H1 (cell line): ENCODE measurements around the gene DIDO1. TPM values are rescaled to one million over a fixed set of nuclear protein-coding genes. Genes with fewer than 3 reads are reported as not detected.

Experiments
- CTCF ChIA-PET: fragments of 300-600 bp; sonication (Branson Sonifier 250); formaldehyde crosslinking; loops from one replicate; lab custom pipeline; 2021; ENCODE audit not compliant: partially characterized antibody; lab: Charles Lee
- POLR2A ChIA-PET: fragments of 300-600 bp; sonication (Branson Sonifier 250); formaldehyde crosslinking; loops from one replicate; lab custom pipeline; 2021; ENCODE audit warnings: inconsistent platforms; ENCODE audit not compliant: partially characterized antibody; lab: Charles Lee
- DNase-seq, 2 experiments: peaks; one replicate each; pipeline versions ENCODE4 v3.0.0 to v3.0.0-alpha.2; 2010 to 2022; ENCODE audit warnings: low spot score in 2 of 2, low read depth in 1 of 2, mixed read lengths in 1 of 2
- FAIRE-seq: peaks from 2 replicates; lab custom pipeline; 2011; peaks lifted over from hg19 to GRCh38; lab: Jason Lieb, UNC
- H2AFZ ChIP-seq: 2 replicates; pipeline ENCODE4 v1.8.1; 2012; ENCODE audit warnings: low read length, inconsistent platforms
- H2AK5ac ChIP-seq: 2 replicates; pipeline ENCODE4 v1.6.1; 2013; ENCODE audit warnings: low read depth, low read length
- H2BK120ac ChIP-seq: replicated peaks from 2 replicates; pipeline ENCODE3; 2013; ENCODE audit warnings: low read depth, low read length, inconsistent platforms
- H2BK12ac ChIP-seq: 2 replicates; pipeline ENCODE4 v1.6.1; 2013; ENCODE audit warnings: low read depth, low read length
- H2BK15ac ChIP-seq: 2 replicates; pipeline ENCODE4 v1.6.1; 2013; ENCODE audit warnings: low read length
- H2BK20ac ChIP-seq: 2 replicates; pipeline ENCODE4 v1.6.1; 2013; ENCODE audit warnings: low read length
- H2BK5ac ChIP-seq: 2 replicates; pipeline ENCODE4 v1.6.1; 2013; ENCODE audit warnings: low read depth, low read length
- H3K14ac ChIP-seq: 2 replicates; pipeline ENCODE4 v1.6.1; 2013; ENCODE audit warnings: inconsistent platforms; ENCODE audit not compliant: insufficient read length
- H3K18ac ChIP-seq: 2 replicates; pipeline ENCODE4 v1.6.1; 2013; ENCODE audit warnings: low read length; ENCODE audit errors: extremely low read depth
- H3K23ac ChIP-seq: 2 replicates; pipeline ENCODE4 v1.6.1; 2013; ENCODE audit warnings: inconsistent platforms; ENCODE audit not compliant: insufficient read length
- H3K23me2 ChIP-seq: 2 replicates; pipeline ENCODE4 v1.6.1; 2013; ENCODE audit warnings: low read depth, low read length
- H3K27ac ChIP-seq: 2 replicates; pipeline ENCODE4 v1.6.1; 2011; ENCODE audit warnings: low read depth, low read length, inconsistent platforms
- H3K27me3 ChIP-seq, 4 experiments: replicated peaks in 1 of 4; 1 replicate in 1 of 4; 2 replicates in 3 of 4; pipeline versions ENCODE4 v1.6.1 to v1.8.1; 2011 to 2013; ENCODE audit warnings: low read length in 3 of 4, mild to moderate bottlenecking in 3 of 4, inconsistent platforms in 2 of 4, mixed read lengths in 2 of 4, moderate library complexity in 1 of 4; ENCODE audit not compliant: control insufficient read depth in 3 of 4, insufficient read depth in 3 of 4; ENCODE audit errors: extremely low read depth in 1 of 4
- H3K36me3 ChIP-seq, 4 experiments: 2 replicates each; pipeline versions ENCODE4 v1.6.1 to v1.8.1; 2011 to 2013; ENCODE audit warnings: mild to moderate bottlenecking in 4 of 4, low read length in 3 of 4, moderate library complexity in 2 of 4, control low read depth in 1 of 4, inconsistent platforms in 1 of 4; ENCODE audit not compliant: insufficient read depth in 4 of 4, control insufficient read depth in 2 of 4
- H3K4ac ChIP-seq: replicated peaks from 2 replicates; pipeline ENCODE3; 2013; ENCODE audit warnings: low read length, low read depth, mixed read lengths, inconsistent platforms; ENCODE audit not compliant: insufficient read length
- H3K4me1 ChIP-seq, 4 experiments: replicated peaks in 1 of 4; 1 replicate in 1 of 4; 2 replicates in 3 of 4; pipeline versions ENCODE4 v1.6.1 to v1.8.1; 2011 to 2013; ENCODE audit warnings: low read length in 3 of 4, inconsistent platforms in 2 of 4, mixed read lengths in 1 of 4; ENCODE audit not compliant: insufficient read depth in 4 of 4, control insufficient read depth in 3 of 4
- H3K4me2 ChIP-seq, 2 experiments: 2 replicates each; pipeline versions ENCODE4 v1.6.1 to v1.8.1; 2011 to 2013; ENCODE audit warnings: low read depth in 2 of 2, low read length in 2 of 2, control low read depth in 1 of 2, inconsistent platforms in 1 of 2, mild to moderate bottlenecking in 1 of 2; ENCODE audit not compliant: insufficient read depth in 1 of 2
- H3K4me3 ChIP-seq, 4 experiments: fragments of 200-600, 300-600 bp in 1 of 4; sonication (generic), shearing (Covaris generic), sonication (Bioruptor Twin) in 1 of 4; 2 replicates each; pipeline versions ENCODE4 v1.5.1 to v1.8.1; 2011 to 2016; ENCODE audit warnings: low read length in 4 of 4, low read depth in 3 of 4, control low read depth in 2 of 4, inconsistent platforms in 2 of 4, mild to moderate bottlenecking in 2 of 4, mixed read lengths in 1 of 4, moderate library complexity in 1 of 4; ENCODE audit not compliant: insufficient read depth in 2 of 4; ENCODE audit errors: extremely low read depth in 1 of 4
- H3K56ac ChIP-seq: replicated peaks from 2 replicates; pipeline ENCODE3; 2013; ENCODE audit warnings: low read depth, mild to moderate bottlenecking, mixed read lengths, low read length, inconsistent platforms; ENCODE audit not compliant: insufficient read length
- H3K79me1 ChIP-seq: 2 replicates; pipeline ENCODE4 v1.6.1; 2013; ENCODE audit warnings: low read depth, low read length, control low read depth
- H3K79me2 ChIP-seq, 2 experiments: 2 replicates each; pipeline versions ENCODE4 v1.6.1 to v1.8.1; 2012 to 2013; ENCODE audit warnings: low read length in 2 of 2, mild to moderate bottlenecking in 2 of 2, inconsistent platforms in 1 of 2; ENCODE audit not compliant: insufficient read depth in 2 of 2, control insufficient read depth in 1 of 2
- H3K9ac ChIP-seq, 4 experiments: replicated peaks in 1 of 4; 1 replicate in 1 of 4; 2 replicates in 3 of 4; pipeline versions ENCODE4 v1.6.1 to v1.8.1; 2011 to 2013; ENCODE audit warnings: low read depth in 3 of 4, low read length in 3 of 4, control low read depth in 2 of 4, mild to moderate bottlenecking in 2 of 4, moderate library complexity in 2 of 4, inconsistent platforms in 1 of 4; ENCODE audit errors: extremely low read depth in 1 of 4
- H3K9me3 ChIP-seq, 2 experiments: 2 replicates each; pipeline versions ENCODE4 v1.6.1 to v1.8.1; 2012 to 2013; ENCODE audit warnings: mild to moderate bottlenecking in 2 of 2, moderate library complexity in 2 of 2, control low read depth in 1 of 2, inconsistent platforms in 1 of 2, low read depth in 1 of 2, low read length in 1 of 2, mixed read lengths in 1 of 2; ENCODE audit not compliant: insufficient read depth in 2 of 2
- H4K20me1 ChIP-seq, 2 experiments: replicated peaks in 1 of 2; 2 replicates each; pipeline versions ENCODE3 to v1.8.1; 2011 to 2013; ENCODE audit warnings: inconsistent platforms in 2 of 2, low read length in 2 of 2, mild to moderate bottlenecking in 1 of 2; ENCODE audit not compliant: insufficient read depth in 2 of 2, control insufficient read depth in 1 of 2
- H4K5ac ChIP-seq: 2 replicates; pipeline ENCODE4 v1.6.1; 2013; ENCODE audit warnings: low read length, low read depth, mixed read lengths, inconsistent platforms; ENCODE audit not compliant: insufficient read length
- H4K8ac ChIP-seq: 2 replicates; pipeline ENCODE4 v1.8.0; 2013; ENCODE audit warnings: mild to moderate bottlenecking, moderate library complexity, low read length, inconsistent platforms; ENCODE audit not compliant: insufficient read depth; ENCODE audit errors: extremely low read depth
- H4K91ac ChIP-seq: replicated peaks from 2 replicates; pipeline ENCODE3; 2013; ENCODE audit warnings: low read length, mixed read lengths, inconsistent platforms; ENCODE audit not compliant: insufficient read length
- ASH2L ChIP-seq: fragments of 200-600, 300-600 bp; sonication (generic); IDR thresholded peaks from one replicate; pipeline ENCODE4 v1.7.1; 2017; ENCODE audit warnings: low read length
- CREB1 ChIP-seq: IDR thresholded peaks from 2 replicates; pipeline ENCODE4 v1.6.1; 2012; ENCODE audit warnings: inconsistent platforms
- E2F6 ChIP-seq: IDR thresholded peaks from 2 replicates; pipeline ENCODE4 v1.6.1; 2012; ENCODE audit warnings: inconsistent platforms
- EGR1 ChIP-seq: IDR thresholded peaks from 2 replicates; pipeline ENCODE4 v1.6.1; 2011; ENCODE audit warnings: low read depth, low read length, borderline replicate concordance
- HDAC2 ChIP-seq, 2 experiments: fragments of 300-600 bp in 1 of 2; sonication (generic) in 1 of 2; IDR thresholded peaks; 2 replicates each; pipeline ENCODE4 v1.6.1; 2011 to 2012; ENCODE audit warnings: low read depth in 2 of 2, low read length in 2 of 2, mild to moderate bottlenecking in 2 of 2, moderate library complexity in 2 of 2, borderline replicate concordance in 1 of 2, inconsistent platforms in 1 of 2
- KDM4A ChIP-seq: IDR thresholded peaks from one replicate; pipeline ENCODE4 v1.7.1; 2012; ENCODE audit warnings: low read depth, mild to moderate bottlenecking, moderate library complexity, low read length, inconsistent platforms; ENCODE audit not compliant: severe bottlenecking
- MAFK ChIP-seq: IDR thresholded peaks from 2 replicates; pipeline ENCODE4 v1.6.1; 2012; ENCODE audit warnings: low read depth, mild to moderate bottlenecking, improper control_type of control experiment, low read length
- SIN3A ChIP-seq, 2 experiments: IDR thresholded peaks in 1 of 2; conservative IDR thresholded peaks in 1 of 2; 2 replicates each; pipeline ENCODE4 v1.6.1; 2011 to 2012; ENCODE audit warnings: low read length in 2 of 2, improper control_type of control experiment in 1 of 2, low read depth in 1 of 2, mild to moderate bottlenecking in 1 of 2
- SIX5 ChIP-seq: IDR thresholded peaks from 2 replicates; pipeline ENCODE4 v1.6.1; 2011; ENCODE audit warnings: mild to moderate bottlenecking, low read depth, low read length
- SRF ChIP-seq: IDR thresholded peaks from 2 replicates; pipeline ENCODE4 v1.6.1; 2011; ENCODE audit warnings: mild to moderate bottlenecking, low read depth, low read length, moderate library complexity
- WGBS, 2 experiments: shearing (Covaris generic) in 1 of 2; methylation state at CpG; one replicate each; pipeline versions ENCODE4 v1.1.6 to v1.1.7; 2013 to 2015; ENCODE audit warnings: low lambda C conversion rate in 2 of 2, mixed read lengths in 2 of 2, inconsistent platforms in 1 of 2, low coverage in 1 of 2, missing lambda C conversion rate in 1 of 2; ENCODE audit not compliant: insufficient replicate concordance in 2 of 2, insufficient coverage in 1 of 2, insufficient read length in 1 of 2; ENCODE audit errors: extremely low coverage in 1 of 2, missing lambda C conversion rate in 1 of 2; 5-methylcytosine and 5-hydroxymethylcytosine counted together
- polyA plus RNA-seq, 7 experiments: library from polyadenylated mRNA; depleted of rRNA in 3 of 7; stranded (reverse) in 5 of 7; unstranded in 2 of 7; fragments of >200 nt in 5 of 7; fragments of 200-250 nt in 2 of 7; gene quantifications; 1 replicate in 5 of 7; 2 replicates in 1 of 7; 4 replicates in 1 of 7; pipeline versions ENCODE4 v1.2.1 to v1.2.3, GENCODE V29; 2011 to 2013; ENCODE audit warnings: missing spikeins in 2 of 7, mixed read lengths in 2 of 7
- total RNA-seq: library from RNA; stranded (reverse); fragmentation: NEBNext Ultra II Directional; extraction: Animal tissue kit (Norgen Biotek cat#: 25700); gene quantifications from 2 replicates; pipeline ENCODE4 v1.2.1, GENCODE V29; 2021
- TF ChIP-seq, protein P1 (sequence below): IDR thresholded peaks from 2 replicates; pipeline ENCODE4 v1.6.1; 2012; ENCODE audit warnings: inconsistent platforms

The DIDO1 gene
- total and polyA plus RNA-seq, 2 of the 8 experiments (the other 6 are each of a cell fraction or from before 2014, with no cell fraction given), result 53.6 to 82.8 TPM

DNA sequence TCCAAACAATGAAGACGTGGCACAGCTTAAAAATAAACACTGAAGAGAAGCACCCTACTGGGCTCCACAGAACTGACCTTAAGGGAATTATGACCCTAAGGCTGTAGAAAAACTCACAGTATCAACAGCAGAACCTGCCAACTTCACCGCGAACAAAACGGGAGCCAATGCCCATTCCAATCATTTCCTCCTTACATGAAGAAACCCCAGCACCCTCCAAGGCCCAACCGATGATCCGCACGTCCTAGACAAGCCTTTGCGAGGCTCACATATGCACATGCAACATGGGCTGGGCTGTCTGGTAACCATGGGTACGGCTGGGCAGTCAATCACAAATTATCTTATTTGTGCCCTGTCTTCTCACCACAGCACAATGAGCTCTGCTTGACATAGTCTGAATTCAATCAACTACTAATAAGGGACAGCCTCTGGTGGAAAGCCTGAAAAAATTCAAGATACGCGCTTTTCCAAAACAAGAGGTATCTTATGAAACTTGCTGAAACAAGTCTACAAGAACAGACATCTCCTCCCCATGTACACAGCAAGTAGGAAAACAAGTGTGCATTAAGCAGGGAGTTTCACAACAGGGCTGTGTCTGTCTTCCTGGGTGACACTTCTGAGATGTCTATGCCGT is 1.7 kb downstream of the DIDO1 start:
- Histone ChIP-seq H3K18ac (peak overlapping the region; percentile 64; the same call in 1 of the 2 replicates), H2BK120ac (no peak overlapping the region), H3K79me2 (peaks cover 63 to 84% of the 10 kb centered on the region in 2 experiments), H3K79me1 (peaks cover 3% of the 10 kb centered on the region; the same call in 1 of the 2 replicates), H3K4me3 (peak overlapping the region in 3 of 4 experiments; percentile 76 to 99 (median 97); a peak in 6 of 8 replicates), H3K27ac (no peak overlapping the region), H3K9me3 (no peaks in the 10 kb centered on the region), H2BK15ac (no peak overlapping the region; the same call in 1 of the 2 replicates), H3K23ac (no peak overlapping the region), H3K56ac (no peak overlapping the region), H4K8ac (no peak overlapping the region), H3K14ac (no peak overlapping the region), H2AFZ (no peak overlapping the region), H3K9ac (peak overlapping the region in 1 of 4 experiments; percentile 93; a peak in 2 of 7 replicates), H3K36me3 (no peaks in the 10 kb centered on the region), H2BK20ac (no peak overlapping the region), H3K27me3 (no peaks in the 10 kb centered on the region), H4K20me1 (peaks cover 39 to 41% of the 10 kb centered on the region in 2 experiments), H3K4ac (no peak overlapping the region), H3K4me2 (peak overlapping the region; percentile 83 to 96), H4K91ac (no peak overlapping the region), H3K4me1 (peaks cover 14 to 38% (median 29%) of the 10 kb centered on the region in 4 experiments), H2BK5ac (peak overlapping the region; percentile 79; the same call in 1 of the 2 replicates), H4K5ac (no peak overlapping the region), H3K23me2 (peaks cover 28% of the 10 kb centered on the region), H2BK12ac (peak overlapping the region; percentile 88), H2AK5ac (peak overlapping the region; percentile 33)
- FAIRE-seq, result no peak
- POLR2A ChIA-PET, result interaction anchor here (0.6 to 20.3 kb wide), 5 partner anchors 12 to 84 kb away, joined by 3 to 363 read pairs (median 81); partner anchors contain the start of gene GID8
- no peak for DNase-seq
- 53% methylated on average over 12 of the region's 12 CpGs; no CpG with 5 or more reads in 1 of the 2 experiments for WGBS, 2 experiments
- CTCF ChIA-PET, result interaction anchor here (0.6 to 4.2 kb wide), 10 partner anchors 7 to 559 kb away, joined by 3 to 32 read pairs (median 4); no protein-coding TSS in a partner anchor
- TF ChIP-seq, protein P1, sequence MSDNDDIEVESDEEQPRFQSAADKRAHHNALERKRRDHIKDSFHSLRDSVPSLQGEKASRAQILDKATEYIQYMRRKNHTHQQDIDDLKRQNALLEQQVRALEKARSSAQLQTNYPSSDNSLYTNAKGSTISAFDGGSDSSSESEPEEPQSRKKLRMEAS, result no peak
- no peak for TF ChIP-seq SRF
- no peak for TF ChIP-seq CREB1
- no peak for TF ChIP-seq SIX5
- TF ChIP-seq E2F6, result no peak
- no peak for TF ChIP-seq HDAC2 (IDR thresholded peaks at IDR 0.05; ENCODE audit: borderline replicate concordance in 1 of 2, low read depth in 2 of 2, low read length in 2 of 2)
- TF ChIP-seq SIN3A (conservative IDR thresholded peaks at IDR 0.05 in 1 of 2, IDR thresholded peaks at IDR 0.05 in 1 of 2; ENCODE audit: low read depth in 1 of 2, low read length in 2 of 2), result no peak
- no peak for TF ChIP-seq ASH2L
- TF ChIP-seq KDM4A, result no peak
- no peak for TF ChIP-seq MAFK
- TF ChIP-seq EGR1, result no peak
